ENCODE data around the gene FBXO40.

Gene FBXO40

DNA sequence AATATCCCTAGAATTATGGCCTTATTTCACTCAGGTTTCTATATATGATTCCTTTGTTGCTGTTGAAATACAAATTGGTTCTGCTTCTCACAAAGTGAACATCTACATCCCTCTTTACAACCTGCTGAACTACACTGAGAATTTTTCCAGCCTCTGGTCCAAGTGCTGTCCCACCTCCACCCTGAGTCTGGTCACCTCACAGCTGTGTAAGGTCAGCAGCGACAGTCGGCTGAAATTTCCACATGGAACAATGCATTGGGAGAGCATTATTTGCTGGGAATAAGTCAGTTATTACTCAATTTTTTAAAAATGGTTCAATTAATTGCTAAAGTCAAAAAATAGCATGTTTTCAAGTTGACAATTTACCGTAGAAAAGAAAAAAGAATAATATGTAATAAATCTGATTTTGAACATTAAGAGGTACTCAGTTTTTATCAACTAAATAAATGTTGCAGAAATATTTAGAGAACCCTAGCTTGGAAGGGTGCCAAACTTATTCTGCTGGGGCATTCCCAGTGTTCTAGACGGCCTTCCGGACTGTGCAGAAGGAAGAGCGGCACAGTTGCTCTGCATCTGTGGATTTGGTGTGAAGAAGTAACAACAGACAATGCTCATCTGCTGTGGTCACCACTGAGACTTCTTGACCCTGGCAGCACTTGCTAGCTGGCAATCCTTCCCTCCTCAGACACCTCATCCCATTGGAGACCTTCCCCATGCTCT, 65.7 kb downstream of the FBXO40 start:
- DNase-seq (ENCODE audit: low read depth in 1 of 2, low spot score in 1 of 2): no peak
- TF ChIP-seq JUND (IDR thresholded peaks at IDR 0.05; ENCODE audit: low read depth): no peak
- in situ Hi-C loops (cut with HindIII; ENCODE audit: low pct_unique_long_range_greater_than_20kb, low sequenced_read_pairs): no loop called here

DNA sequence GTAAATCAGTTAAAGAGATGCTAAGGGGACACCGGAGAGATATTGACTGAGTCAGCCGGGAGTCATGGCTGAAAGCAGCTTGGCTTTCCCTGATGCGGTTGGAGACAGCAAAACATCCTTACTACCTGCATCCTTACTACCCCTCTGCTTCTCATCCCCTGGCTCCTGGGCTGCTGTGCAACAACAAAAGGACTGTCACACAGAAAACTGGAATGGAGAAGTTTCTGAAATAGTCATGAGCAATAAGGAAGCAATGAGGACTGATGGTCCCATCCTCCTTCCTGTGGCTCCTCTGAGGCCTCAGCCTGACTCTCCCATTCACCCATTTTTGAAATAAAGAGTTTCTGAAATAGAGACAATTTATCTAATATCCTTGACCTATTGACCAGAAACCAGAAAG, 66.4 kb downstream of the FBXO40 start:
- DNase-seq (ENCODE audit: low read depth in 1 of 2, low spot score in 1 of 2): no peak
- in situ Hi-C loops (cut with HindIII; ENCODE audit: low pct_unique_long_range_greater_than_20kb, low sequenced_read_pairs): no loop called here
- no peak for TF ChIP-seq JUND (IDR thresholded peaks at IDR 0.05; ENCODE audit: low read depth)

DNA sequence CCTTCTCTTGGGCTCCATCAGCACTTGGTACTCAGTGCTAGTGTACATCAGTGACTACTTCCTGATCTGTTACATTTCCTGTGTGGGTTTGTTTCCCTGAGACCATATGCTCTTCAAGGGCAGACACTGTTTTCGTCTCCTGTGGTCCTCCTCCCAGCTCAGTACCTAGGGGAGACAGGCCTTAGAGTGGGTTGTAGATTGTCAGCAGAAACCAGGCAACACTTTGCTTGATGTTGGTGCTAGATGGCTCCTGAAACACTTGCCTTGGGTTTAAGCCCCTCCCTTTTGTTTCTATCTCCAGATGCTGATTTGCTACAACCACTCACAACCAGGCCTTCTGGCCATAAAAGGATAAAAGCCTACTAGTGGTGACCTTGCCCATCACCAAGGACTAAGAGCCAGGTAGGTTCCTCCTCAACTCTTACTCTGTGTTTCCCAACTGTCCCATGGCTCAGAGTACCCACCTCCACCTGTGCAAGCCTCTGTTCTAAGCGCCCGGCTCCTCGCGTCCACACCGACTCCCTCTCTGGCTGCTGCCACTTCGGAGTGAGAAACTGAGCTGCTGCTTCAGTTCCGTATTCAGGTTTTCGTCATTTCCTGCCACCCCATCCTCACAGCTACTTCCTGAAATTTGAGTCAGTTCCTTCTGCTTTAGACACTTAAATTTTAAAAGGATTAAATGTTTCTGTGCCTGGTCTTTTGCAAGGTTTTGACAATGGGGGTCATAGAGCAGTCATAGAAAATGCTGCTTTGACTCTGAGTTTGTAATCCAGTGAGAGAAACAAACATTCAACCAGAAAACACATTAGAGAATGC, 67.4 kb downstream of the FBXO40 start, which contains the start of gene HCLS1:
Gene HCLS1 (minus strand): TSS at position 548 of the 816 bp plus-strand sequence. CDS start 2,556 bp downstream, outside the sequence.
- no peak for DNase-seq (ENCODE audit: low read depth in 1 of 2, low spot score in 1 of 2)
- no peak for TF ChIP-seq JUND (IDR thresholded peaks at IDR 0.05; ENCODE audit: low read depth)
- in situ Hi-C loops (cut with HindIII; ENCODE audit: low pct_unique_long_range_greater_than_20kb, low sequenced_read_pairs): no loop called here

DNA sequence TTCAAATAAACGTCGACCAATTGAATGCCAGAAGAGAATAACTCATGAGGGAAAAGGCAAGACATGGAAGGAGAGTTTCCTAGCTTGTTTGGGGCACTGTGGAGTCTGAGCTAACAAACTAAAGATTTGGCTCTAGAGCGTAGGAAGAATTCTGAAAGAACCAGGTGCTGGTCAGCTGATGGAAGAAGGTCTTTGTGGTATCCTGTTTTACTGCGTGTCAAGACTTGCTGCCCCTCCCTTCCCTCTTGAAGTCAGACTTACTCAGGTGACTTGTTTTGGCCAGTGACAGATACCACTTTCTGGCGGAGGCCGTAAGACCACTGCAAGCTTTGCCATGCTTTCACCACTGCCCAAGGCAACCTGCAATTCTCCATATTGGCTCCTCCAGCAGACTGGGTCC, 68.2 kb downstream of the FBXO40 start:
- in situ Hi-C loops (cut with HindIII; ENCODE audit: low pct_unique_long_range_greater_than_20kb, low sequenced_read_pairs): no loop called here
- no peak for DNase-seq (ENCODE audit: low read depth in 1 of 2, low spot score in 1 of 2)
- TF ChIP-seq JUND (IDR thresholded peaks at IDR 0.05; ENCODE audit: low read depth): no peak

DNA sequence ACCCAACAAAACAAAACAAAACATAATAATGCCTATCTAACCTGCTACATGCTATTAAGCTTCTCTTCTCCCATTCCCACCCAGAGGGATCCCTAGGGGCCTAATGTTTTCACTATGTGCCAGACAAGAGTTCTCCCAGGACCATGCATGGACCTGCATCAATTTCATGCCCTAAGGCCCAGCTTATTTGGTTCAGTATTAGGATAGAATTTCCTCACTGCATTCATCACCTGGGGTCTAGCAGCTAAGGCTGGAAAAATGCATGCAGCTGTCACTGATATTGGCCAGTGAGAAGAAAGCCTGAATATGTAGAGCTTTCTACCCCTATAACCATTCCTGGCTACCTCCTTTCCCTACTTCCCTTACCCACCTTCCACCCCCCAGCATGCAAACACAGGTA, 69.6 kb downstream of the FBXO40 start:
- no peak for TF ChIP-seq JUND (IDR thresholded peaks at IDR 0.05; ENCODE audit: low read depth)
- in situ Hi-C loops (cut with HindIII; ENCODE audit: low pct_unique_long_range_greater_than_20kb, low sequenced_read_pairs): no loop called here
- no peak for DNase-seq (ENCODE audit: low read depth in 1 of 2, low spot score in 1 of 2)

DNA sequence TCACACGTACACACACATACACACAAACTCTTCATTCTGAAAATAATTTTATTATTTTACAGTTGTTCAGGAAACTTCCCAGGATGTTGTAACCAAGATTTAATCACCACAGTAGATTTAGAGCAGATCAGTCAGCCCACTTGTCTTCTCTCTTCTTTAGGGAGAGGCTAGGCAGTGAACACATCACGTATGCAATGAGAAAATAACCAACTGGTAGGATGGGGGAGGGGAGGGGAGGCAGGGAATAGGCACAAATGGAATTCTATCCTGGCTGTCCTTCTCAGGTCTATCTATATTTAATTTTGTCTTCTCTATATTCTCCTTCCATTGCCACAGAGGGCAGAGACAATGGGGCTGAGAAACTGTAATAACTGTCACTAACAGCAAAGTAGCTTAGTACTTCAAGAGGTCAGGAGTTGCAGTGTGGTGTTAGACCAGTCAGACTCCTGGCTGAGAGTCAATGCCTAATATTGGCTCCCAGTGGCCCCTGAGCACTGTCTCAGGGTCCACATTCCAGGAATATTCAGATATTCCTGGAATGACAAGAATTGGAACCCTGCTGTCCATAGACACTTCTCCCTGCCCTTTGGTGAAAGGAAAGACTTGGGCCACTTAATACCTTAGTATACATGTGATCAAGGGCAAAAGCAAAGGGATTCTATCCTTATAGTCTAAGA, 70.1 kb downstream of the FBXO40 start:
- in situ Hi-C loops (cut with HindIII; ENCODE audit: low pct_unique_long_range_greater_than_20kb, low sequenced_read_pairs): no loop called here
- no peak for TF ChIP-seq JUND (IDR thresholded peaks at IDR 0.05; ENCODE audit: low read depth)
- DNase-seq (ENCODE audit: low read depth in 1 of 2, low spot score in 1 of 2): no peak

DNA sequence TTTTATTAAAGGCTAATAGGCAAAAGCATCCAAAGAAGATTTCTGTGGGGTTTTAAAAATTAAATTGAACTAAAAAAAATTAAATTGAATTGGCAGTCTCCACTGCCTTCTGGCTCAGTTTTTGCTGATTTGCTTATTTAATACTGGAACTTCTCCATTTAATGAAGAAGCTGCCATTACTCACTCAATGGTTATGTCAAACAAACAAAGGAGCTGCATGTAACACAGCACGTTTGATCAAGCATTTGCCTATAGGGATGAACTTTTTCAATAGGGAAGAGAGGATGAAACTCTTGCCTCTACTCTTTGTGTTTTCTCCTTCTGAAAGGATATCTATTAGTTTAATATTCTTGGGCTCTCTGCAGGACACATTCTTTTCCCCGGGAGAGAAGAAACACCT, 72.3 kb downstream of the FBXO40 start:
- in situ Hi-C loops (cut with HindIII; ENCODE audit: low pct_unique_long_range_greater_than_20kb, low sequenced_read_pairs): no loop called here
- DNase-seq (ENCODE audit: low read depth in 1 of 2, low spot score in 1 of 2): no peak

DNA sequence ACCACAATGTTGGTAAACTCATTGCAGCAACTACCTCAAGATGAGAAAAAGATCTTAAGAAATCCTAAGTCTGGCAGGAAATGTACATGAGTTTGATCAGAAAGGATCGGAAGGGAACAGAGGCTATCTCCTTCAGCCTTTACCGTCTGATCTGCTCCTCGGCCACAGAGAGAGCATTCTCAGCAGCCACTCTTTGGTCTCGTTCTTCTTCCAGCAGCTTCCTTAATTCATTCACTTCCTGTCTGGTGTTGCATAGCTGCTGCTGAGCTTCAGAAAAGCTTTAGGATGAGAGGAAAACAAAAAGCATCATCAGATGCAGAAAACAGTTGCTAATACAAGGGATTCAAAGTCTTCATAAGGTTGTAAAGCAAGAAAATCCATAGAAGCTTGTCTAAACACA, 74.2 kb downstream of the FBXO40 start:
- in situ Hi-C loops (cut with HindIII; ENCODE audit: low pct_unique_long_range_greater_than_20kb, low sequenced_read_pairs): no loop called here
- no peak for TF ChIP-seq JUND (IDR thresholded peaks at IDR 0.05; ENCODE audit: low read depth)
- no peak for DNase-seq (ENCODE audit: low read depth in 1 of 2, low spot score in 1 of 2)

More for the DNA sequence above, 72.3 kb downstream of the FBXO40 start:
- no peak for TF ChIP-seq JUND (IDR thresholded peaks at IDR 0.05; ENCODE audit: low read depth)

DNA sequence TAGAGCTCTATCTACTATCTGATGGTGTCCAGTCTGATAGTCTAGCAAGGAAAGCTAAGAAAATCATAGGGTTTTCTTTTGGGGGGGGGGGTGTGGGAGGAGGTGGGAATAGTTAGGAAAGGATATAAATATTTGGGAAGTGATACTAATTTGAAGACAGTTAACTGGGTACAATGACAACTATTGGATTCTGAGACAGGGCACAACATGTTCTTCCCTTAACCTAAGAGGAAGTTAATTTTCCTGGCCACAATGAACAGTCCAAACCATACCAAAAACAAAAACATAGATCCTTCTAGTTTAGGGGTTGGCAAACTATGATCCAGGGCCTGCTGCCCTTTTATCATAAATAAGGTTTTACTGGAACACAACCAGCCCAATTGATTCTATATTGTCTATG, 77.5 kb downstream of the FBXO40 start:
- no peak for TF ChIP-seq JUND (IDR thresholded peaks at IDR 0.05; ENCODE audit: low read depth)
- in situ Hi-C loops (cut with HindIII; ENCODE audit: low pct_unique_long_range_greater_than_20kb, low sequenced_read_pairs): no loop called here

DNA sequence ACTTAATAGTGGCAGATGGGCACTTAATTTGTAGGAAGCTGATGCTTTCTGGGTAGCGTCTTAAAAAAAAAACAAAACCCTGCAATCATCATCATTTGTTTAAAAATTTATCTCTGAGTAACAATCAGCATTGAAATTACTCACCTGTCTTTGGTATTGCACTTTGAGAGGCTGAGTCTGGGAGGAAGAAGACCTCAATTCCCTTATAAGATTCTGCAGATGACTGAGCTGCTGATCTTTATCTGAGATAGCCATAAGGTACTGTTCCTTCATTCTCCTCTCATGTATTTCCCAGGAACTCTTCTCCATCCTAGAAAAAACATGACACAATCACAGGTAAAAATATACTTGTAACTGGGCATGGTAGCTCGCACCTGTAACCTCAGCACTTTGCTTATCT, 84.0 kb downstream of the FBXO40 start:
- in situ Hi-C loops (cut with HindIII; ENCODE audit: low pct_unique_long_range_greater_than_20kb, low sequenced_read_pairs): no loop called here
- TF ChIP-seq JUND (IDR thresholded peaks at IDR 0.05; ENCODE audit: low read depth): no peak
- no peak for DNase-seq (ENCODE audit: low read depth in 1 of 2, low spot score in 1 of 2)

More for the DNA sequence above, 77.5 kb downstream of the FBXO40 start:
- DNase-seq (ENCODE audit: low read depth in 1 of 2, low spot score in 1 of 2): no peak

Measured in T47D (cell line).